BJ (cell line): Measurements from ENCODE around the gene HHIPL1. TPM values are rescaled to one million over a fixed set of nuclear protein-coding genes. Genes with fewer than 3 reads are reported as not detected.

Experiments
- CTCF ChIA-PET: fragments of 350-600 bp; formaldehyde crosslinking; extraction: SDS; loops from one replicate; lab custom pipeline; 2021; ENCODE audit warnings: antibody characterized with exemption, inconsistent platforms; lab: Yijun Ruan, JAX
- POLR2A ChIA-PET: fragments of 300-600 bp; sonication (Branson Sonifier 250); formaldehyde crosslinking; extraction: SDS; loops from one replicate; lab custom pipeline; 2021; ENCODE audit warnings: antibody characterized with exemption; lab: Charles Lee
- DNase-seq: peaks from one replicate; pipeline ENCODE4 v3.0.0-alpha.2; 2011; ENCODE audit warnings: low read depth
- H3K27me3 ChIP-seq: 2 replicates; pipeline ENCODE4 v1.6.0; 2011; ENCODE audit warnings: low read length; ENCODE audit not compliant: control insufficient read depth, insufficient read depth
- H3K36me3 ChIP-seq: 2 replicates; pipeline ENCODE4 v1.5.1; 2011; ENCODE audit warnings: low read length; ENCODE audit not compliant: control insufficient read depth, insufficient read depth
- H3K4me3 ChIP-seq: 2 replicates; pipeline ENCODE4 v1.5.1; 2011; ENCODE audit warnings: low read depth, mild to moderate bottlenecking, control low read depth, low read length
- CTCF ChIP-seq: IDR thresholded peaks from 2 replicates; pipeline ENCODE4 v1.5.1; 2011; ENCODE audit warnings: low read depth, mild to moderate bottlenecking, control low read depth, inconsistent platforms, low read length, moderate library complexity; ENCODE audit not compliant: insufficient read depth
- polyA plus RNA-seq: library from polyadenylated mRNA; depleted of rRNA; stranded (reverse); fragments of >200 nt; gene quantifications from 2 replicates; pipeline ENCODE4 v1.2.3, GENCODE V29; 2011

HHIPL1 gene
- polyA plus RNA-seq, 1 experiment: 2.5 TPM

- no peak for TF ChIP-seq CTCF
- ChIA-PET CTCF (interaction anchor here (1.0 kb wide), 1 partner anchor 8 kb away, joined by 3 read pairs; no protein-coding TSS in a partner anchor), POLR2A (interaction anchor here (1.0 kb wide), 1 partner anchor 10 kb away, joined by 11 read pairs; the partner anchor contains the start of gene CYP46A1)
- no peaks in the 10 kb centered on the region for H3K36me3 ChIP-seq
- no peak for DNase-seq
- no peak overlapping the region for H3K4me3 ChIP-seq
- H3K27me3 ChIP-seq: no peaks in the 10 kb centered on the region; the same call in 1 of the 2 replicates
These were observed 29.2 kb downstream of the HHIPL1 start for GRCh38 chr14:99674064-99674650.

DNA sequence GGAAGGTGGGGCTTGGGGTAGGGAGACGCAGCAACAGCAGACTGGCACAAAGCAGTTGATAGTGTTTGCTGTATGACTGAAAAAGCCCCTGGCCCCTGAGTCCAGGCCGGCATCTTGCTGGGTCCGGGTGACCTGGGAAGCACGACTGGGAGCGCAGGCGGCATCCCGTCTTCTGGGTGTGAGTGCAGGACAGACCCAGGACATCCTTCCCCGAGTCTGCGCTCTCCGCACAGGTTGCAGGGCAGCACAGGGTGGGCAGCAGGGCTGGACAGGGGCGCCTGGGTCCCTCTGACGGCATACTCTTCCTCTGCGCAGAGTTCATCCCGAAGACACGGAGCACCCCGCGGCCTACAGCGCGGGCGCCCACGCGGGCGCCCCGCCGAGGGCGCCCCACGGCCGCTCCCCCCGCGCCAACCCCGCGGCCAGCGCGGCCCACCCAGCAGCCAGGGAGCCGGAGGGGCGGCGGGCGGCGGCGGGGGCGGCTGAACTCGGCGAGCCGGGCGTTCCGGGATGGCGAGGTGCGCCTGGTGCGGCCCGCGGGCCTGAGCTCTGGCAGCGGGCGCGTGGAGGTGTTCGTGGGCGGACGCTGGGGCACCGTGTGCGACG, 29.9 kb downstream of the HHIPL1 start:
- POLR2A ChIA-PET: interaction anchor here (1.0 kb wide), 1 partner anchor 9 kb away, joined by 11 read pairs; the partner anchor contains the start of gene CYP46A1
- Histone ChIP-seq H3K4me3 (no peak overlapping the region), H3K27me3 (no peaks in the 10 kb centered on the region; the same call in 1 of the 2 replicates), H3K36me3 (no peaks in the 10 kb centered on the region)
- no peak for DNase-seq
- TF ChIP-seq CTCF: no peak
- CTCF ChIA-PET: no interaction called here

GRCh38 chr14:99675382-99675835, 30.5 kb downstream of the HHIPL1 start:
- CTCF ChIA-PET: no interaction called here
- TF ChIP-seq CTCF: no peak
- DNase-seq: no peak
- POLR2A ChIA-PET: no interaction called here
- Histone ChIP-seq H3K4me3 (no peak overlapping the region), H3K36me3 (no peaks in the 10 kb centered on the region), H3K27me3 (no peaks in the 10 kb centered on the region; the same call in 1 of the 2 replicates)

DNA sequence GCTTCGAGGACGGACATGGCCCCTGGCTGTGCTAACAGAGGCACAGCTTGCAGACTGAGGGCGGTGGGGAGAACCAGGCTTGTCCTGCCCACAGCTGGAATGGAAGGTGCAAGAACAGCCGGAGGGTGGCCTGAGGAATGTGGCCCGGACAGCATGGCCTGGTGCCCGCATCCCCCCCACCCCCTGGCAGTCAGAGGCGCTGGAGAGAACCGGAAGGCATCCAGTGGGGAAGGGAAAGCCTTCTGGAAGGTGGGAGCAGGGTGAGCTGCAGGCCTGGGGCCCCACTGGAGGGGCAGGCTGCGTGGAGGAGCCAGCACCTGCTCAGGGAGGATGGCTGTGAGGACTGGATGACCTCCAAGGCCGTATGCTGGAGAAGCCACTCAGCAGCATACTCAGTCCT, 31.0 kb downstream of the HHIPL1 start:
- no peak overlapping the region for H3K4me3 ChIP-seq
- CTCF ChIA-PET: interaction anchor here (2.0 kb wide), 1 partner anchor 209 kb away, joined by 5 read pairs; no protein-coding TSS in a partner anchor
- TF ChIP-seq CTCF: no peak
- H3K27me3 ChIP-seq: no peaks in the 10 kb centered on the region; the same call in 1 of the 2 replicates
- DNase-seq: no peak
- H3K36me3 ChIP-seq: no peaks in the 10 kb centered on the region
- POLR2A ChIA-PET: no interaction called here

GRCh38 chr14:99676657-99677056, 31.7 kb downstream of the HHIPL1 start:
- POLR2A ChIA-PET: no interaction called here
- H3K4me3 ChIP-seq: no peak overlapping the region
- H3K36me3 ChIP-seq: no peaks in the 10 kb centered on the region
- H3K27me3 ChIP-seq: peaks cover 1% of the 10 kb centered on the region
- CTCF ChIA-PET: interaction anchor here (1.0 to 2.0 kb wide), 4 partner anchors 203 to 270 kb away, joined by 3 to 5 read pairs (median 4); no protein-coding TSS in a partner anchor
- no peak for DNase-seq
- no peak for TF ChIP-seq CTCF
